AG08396 (cell line): ENCODE results near the gene BPIFA2.
"Not testable (repeated sequence)": the region's sequence is repeated elsewhere in the genome, so short reads cannot be mapped to it uniquely, and the experiment has no call there.

ENCODE experiments used
- DNase-seq: peaks from one replicate; pipeline ENCODE4 v3.0.0; 2012; ENCODE audit warnings: low spot score, mixed read lengths

The BPIFA2 gene

DNA sequence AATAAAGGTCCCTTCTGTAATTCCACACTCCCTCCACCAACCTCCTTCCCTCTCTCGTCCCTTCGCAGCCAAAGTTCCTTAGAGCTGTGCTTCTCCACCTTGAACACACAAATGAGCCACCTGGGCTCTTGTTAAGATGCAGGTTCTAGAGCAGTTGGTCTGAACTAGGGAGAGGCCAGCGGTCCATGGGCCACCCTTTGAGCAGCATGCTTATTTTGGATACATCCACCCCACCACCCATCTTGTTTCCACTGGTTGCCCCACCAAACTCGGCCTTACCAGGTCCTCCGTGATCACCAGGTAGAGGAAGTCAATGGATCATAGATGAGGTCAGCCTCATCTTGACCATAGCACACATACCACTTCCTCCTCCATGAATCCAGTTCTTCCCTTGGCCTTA is 7.3 kb upstream of the BPIFA2 start:
- no peak for DNase-seq

- no peak for DNase-seq
Observed at GRCh38 chr20:33162313-33162712, 5.6 kb upstream of the BPIFA2 start.

DNA sequence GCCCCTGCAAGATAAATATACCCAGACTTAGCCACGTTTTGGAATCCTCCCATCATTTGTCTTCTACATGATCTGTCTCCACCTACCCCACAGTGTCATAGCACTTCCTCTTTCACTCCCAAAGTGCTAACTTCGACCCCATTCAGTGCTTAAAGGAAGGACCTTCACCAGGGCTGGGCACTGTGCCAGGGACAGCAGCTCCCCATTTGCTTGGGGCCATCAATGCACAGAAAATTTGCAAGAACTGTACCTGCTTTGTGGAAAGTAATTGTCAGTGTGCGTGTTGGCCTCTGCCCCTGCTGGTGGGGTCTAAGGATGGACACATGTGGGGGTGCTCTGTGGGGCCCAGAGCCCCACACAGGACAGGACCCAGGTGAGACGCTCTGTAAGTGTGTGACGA is 5.2 kb upstream of the BPIFA2 start:
- DNase-seq: no peak

DNA sequence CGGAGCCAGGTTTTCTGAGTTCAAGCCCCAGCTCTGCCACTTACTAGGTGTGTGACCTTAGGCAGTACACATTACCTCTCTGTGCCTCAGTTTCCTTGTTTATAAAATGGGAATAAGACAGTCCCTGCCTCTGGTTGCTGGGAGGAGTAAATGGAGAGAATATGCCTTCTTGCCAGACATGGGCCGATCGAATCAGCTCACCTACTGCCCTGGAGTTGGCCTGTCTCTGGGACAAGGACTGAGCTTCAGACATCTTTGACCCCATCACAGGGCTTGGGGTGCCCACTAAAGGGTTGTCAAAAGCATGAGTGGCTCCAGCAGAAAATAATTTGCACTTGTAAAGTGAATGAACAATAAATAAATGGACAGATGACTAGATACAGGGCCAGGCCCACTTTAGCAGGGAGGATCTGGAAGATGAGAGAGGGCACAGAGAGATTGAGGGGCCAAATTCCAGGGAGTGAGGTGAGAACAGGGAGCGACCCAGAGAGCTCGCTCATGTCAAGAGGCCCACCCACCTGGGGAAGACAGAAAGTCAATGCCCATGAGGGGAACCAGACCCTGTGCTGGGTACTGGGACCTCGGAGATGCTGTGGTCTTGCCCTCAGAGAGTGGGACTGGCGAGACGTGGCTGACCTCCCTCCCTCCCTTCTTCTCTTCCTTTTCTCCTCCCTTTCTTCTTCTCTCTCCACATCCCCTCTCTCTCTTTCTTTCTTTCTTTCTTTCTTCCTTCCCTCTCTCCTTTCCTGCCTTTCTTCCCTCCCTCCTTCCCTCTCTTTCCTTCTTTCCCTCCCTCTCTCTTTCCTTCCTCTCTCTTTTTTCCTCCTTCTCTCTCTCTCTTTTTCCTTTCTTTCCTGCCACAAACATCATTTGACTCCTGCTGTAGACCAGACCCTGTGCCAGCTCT is 3.9 kb upstream of the BPIFA2 start:
- no peak for DNase-seq

GRCh38 chr20:33164763-33165095 is 3.2 kb upstream of the BPIFA2 start:
- DNase-seq: no peak

DNA sequence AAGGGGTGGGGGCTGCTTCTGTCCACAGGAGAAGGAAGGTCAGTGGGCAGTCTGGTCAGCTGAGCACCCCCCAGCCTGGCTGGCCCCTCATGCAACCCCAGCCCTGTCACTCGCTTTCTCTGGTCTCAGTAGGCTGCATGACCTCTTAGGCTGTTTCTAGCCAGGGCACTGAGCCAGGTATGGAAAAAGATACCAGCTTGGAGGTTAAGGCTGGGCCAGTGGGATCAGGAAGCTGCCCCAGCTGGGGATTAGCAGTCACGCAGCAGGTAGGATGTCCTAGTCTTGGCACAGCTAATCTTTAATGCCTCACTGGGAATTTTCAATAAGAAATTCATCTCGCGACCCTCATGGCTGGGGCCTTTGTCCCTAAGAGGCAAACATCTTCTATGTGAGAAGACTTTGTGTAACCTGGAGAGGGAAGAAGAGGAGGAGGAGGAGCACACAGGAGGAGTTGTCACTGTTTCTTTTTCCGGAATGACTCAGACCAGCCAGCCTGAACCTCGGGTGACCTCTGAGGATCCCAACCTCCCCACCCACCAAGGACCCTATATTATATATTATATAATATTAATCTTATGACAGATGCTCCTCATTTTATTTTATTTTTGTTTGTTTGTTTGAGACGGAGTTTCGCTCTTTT is 2.4 kb upstream of the BPIFA2 start:
- no peak for DNase-seq

GRCh38 chr20:33166533-33167113 is 1.3 kb upstream of the BPIFA2 start:
- DNase-seq: no peak

DNA sequence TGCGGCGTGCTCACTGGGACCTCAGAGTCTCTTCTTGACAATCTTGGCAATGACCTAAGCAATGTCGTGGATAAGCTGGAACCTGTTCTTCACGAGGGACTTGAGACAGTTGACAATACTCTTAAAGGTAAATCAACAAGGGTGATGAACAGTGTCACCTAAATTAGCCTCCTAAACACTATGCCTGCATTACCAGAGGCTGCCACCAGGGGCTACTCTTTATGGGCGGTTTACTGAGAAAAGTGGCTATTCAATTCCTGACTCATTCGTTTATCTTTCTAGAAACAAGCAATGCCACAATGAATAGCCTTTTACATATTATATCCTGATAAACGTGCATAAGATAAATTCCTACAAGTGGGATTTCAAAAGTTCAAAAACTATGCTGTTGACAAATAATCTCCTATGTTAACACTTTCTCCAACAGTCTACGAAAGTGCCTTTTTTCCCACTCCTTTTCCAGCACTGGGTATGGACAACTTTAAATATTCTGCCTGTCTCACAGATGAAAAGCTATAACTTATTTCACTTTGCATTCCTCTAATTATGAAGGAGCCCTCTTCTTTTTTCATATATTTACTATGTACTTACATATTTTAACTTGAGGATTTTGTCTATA is 1.3 kb downstream of the BPIFA2 start:
- DNase-seq: no peak

- DNase-seq: no peak
Observed at GRCh38 chr20:33172781-33173180, 4.8 kb downstream of the BPIFA2 start.

DNA sequence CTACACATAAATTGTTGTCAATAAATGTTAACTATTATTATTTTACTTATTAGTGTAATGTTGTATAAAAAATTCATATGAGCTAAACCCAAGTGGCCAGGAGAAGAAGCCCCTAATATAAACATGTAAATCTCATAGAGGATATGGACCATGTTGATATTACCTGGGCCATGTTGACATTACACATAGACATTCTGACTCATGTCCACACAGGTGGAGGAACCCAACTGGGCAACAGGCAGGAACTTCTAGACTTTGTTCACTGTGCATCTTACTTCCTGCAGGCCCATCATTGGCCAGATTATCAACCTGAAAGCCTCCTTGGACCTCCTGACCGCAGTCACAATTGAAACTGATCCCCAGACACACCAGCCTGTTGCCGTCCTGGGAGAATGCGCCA is 7.2 kb downstream of the BPIFA2 start:
- no peak for DNase-seq

DNA sequence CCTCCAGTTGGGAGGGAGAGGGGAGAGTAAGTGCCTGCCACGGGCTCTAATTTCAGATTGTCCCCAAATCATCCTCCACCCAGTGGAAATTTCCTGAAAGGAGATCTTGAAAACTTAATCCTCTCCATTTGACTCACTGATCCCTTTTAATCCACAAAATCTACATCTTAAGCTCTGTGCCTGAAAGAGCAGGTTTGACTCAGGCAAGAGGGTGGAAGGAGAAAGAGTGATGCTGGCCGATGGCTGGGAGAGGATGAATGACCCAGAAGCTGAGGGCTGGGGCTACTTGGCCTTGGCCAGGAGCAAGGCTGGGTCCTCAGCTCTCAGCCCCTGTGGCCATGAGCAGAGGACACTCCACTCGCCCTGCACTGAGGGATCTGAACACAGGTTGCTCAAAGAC is 8.1 kb downstream of the BPIFA2 start:
- no peak for DNase-seq

DNA sequence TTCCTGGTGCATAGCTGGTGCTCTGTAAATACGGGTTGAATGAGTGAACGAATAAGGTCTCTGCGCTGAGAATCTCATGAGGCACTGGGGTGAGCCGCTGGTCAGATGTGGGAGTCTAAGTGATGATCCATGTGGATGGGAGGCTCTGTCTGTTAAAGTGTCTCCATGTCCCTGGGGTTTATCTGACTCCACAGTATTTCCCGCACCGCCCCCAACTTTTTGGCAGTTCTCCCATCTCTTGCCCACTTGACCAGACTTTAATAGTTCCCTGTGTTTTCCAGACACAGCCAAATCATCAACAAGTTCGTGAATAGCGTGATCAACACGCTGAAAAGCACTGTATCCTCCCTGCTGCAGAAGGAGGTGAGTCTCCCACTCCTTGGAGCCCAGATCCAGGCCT is 9.9 kb downstream of the BPIFA2 start:
- no peak for DNase-seq

GRCh38 chr20:33178726-33179125 is 10.8 kb downstream of the BPIFA2 start:
- DNase-seq: no peak

DNA sequence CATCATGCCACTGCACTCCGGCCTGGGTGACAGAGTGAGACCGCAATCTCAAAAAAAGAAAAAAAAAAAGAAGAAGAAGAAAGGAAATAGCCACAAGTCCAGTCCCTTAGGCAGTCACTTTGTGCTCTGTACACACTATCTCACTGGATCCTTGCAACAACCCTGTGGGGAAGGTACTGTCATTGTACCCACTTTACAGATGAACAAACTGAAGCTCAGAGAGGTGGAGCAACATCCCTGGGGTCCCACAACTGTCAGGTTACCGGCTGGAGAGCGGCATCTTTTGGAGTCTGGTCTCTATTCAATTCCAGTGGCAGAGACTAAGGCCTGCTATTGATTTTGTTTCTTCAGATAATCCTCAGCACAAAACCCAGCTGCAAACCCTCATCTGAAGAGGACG is 12.2 kb downstream of the BPIFA2 start:
- DNase-seq: no peak

DNA sequence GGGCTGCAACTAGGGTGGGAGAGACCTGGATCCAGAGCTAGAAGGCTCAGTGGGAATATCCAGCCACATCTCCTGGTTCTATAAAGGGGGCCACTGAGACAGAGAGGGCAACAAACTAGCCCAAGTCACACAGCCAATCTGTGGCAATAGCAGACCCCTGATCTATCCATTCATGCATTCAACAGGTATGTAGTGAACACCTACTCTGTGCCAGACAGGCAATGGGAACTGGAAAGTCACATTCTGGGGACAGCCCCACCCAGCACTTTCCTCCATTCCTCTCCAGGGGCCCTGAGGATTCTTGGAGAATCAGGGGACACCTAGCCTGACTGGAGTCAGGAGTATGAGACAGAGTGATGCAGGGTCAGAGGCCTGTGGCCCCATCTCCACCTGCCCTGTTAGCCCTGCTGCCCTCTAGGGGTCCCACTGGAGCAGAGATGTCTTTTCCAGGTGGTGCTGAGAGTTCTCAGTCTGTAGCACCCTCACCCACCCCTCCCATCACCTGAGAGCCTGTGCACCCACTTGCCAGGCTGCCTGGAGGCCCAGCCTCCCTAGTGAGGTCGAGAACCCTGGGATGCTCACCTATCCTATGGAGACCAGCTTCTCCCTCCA is 13.6 kb downstream of the BPIFA2 start:
- no peak for DNase-seq

- DNase-seq: no peak
Observed at GRCh38 chr20:33183312-33183711, 15.4 kb downstream of the BPIFA2 start.

DNA sequence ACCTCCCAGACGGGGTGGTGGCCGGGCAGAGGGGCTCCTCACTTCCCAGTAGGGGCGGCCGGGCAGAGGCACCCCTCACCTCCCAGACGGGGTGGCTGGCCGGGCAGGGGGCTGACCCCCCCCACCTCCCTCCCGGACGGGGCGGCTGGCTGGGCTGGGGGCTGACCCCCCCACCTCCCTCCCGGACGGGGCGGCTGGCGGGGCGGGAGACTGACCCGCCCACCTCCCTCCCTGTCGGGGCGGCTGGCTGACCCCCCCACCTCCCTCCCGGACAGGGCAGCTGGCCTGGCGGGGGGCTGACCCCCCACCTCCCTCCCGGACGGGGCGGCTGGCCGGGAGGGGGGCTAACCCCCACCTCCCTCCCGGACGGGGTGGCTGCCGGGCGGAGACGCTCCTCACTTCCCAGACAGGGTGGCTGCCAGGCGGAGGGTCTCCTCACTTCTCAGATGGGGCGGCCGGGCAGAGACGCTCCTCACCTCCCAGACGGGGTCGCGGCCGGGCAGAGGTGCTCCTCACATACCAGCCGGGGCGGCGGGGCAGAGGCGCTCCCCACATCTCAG is 17.2 kb downstream of the BPIFA2 start:
- DNase-seq: not testable (repeated sequence)

- no peak for DNase-seq
Observed at GRCh38 chr20:33187491-33187890, 19.5 kb downstream of the BPIFA2 start.

DNA sequence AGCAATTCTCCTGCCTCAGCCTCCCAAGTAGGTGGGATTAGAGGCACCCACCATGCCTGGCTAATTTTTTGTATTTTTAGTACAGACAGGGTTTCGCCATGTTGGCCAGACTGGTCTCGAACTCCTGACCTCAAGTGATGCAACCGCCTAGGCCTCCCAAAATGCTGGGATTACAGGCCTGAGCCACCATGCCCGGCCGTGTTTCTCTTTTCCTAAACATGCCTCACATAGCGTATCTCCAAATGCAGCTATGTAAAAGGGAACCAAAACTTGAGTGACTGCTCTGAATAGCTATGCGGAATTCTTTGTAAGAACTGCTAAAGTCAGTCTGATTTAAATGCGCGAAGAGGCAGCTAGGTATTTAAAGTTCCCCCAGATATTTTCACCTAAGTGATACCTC is 20.5 kb downstream of the BPIFA2 start:
- DNase-seq: no peak

GRCh38 chr20:33191484-33191883 is 23.5 kb downstream of the BPIFA2 start:
- DNase-seq: no peak

- no peak for DNase-seq
Observed at GRCh38 chr20:33191955-33192354, 24.0 kb downstream of the BPIFA2 start.

- no peak for DNase-seq
Observed at GRCh38 chr20:33192912-33193501, 25.0 kb downstream of the BPIFA2 start.
